HG02885 (cell line): ENCODE results near the gene SMLR1.

ENCODE experiments used
- ATAC-seq: cut with Tn5 transposase; IDR thresholded peaks from one replicate; pipeline ENCODE4 v1.9.1; 2021; ENCODE audit warnings: mild to moderate bottlenecking; ENCODE audit not compliant: unreplicated experiment, poor library complexity

The SMLR1 gene

GRCh38 chr6:130824978-130825694 lies 2.1 kb upstream of the SMLR1 start:
- ATAC-seq: no peak

- ATAC-seq: peak; percentile 39
These were observed 1.3 kb upstream of the SMLR1 start for GRCh38 chr6:130825772-130826441.

- ATAC-seq: no peak
These were observed 562 bp upstream of the SMLR1 start for GRCh38 chr6:130826442-130827246.

GRCh38 chr6:130829333-130829910 lies 2.2 kb downstream of the SMLR1 start:
- no peak for ATAC-seq

- ATAC-seq: no peak
These were observed 4.4 kb downstream of the SMLR1 start for GRCh38 chr6:130831607-130832006.

- no peak for ATAC-seq
These were observed 6.4 kb downstream of the SMLR1 start for GRCh38 chr6:130833569-130833968.

- ATAC-seq: no peak
These were observed 7.5 kb downstream of the SMLR1 start for GRCh38 chr6:130834482-130835251.

- ATAC-seq: no peak
These were observed 8.9 kb downstream of the SMLR1 start for GRCh38 chr6:130836055-130836640.

- ATAC-seq: no peak
These were observed 9.9 kb downstream of the SMLR1 start for GRCh38 chr6:130837067-130837466.

GRCh38 chr6:130838250-130838860 lies 11.1 kb downstream of the SMLR1 start:
- ATAC-seq: no peak

- no peak for ATAC-seq
These were observed 11.7 kb downstream of the SMLR1 start for GRCh38 chr6:130838951-130839350.

GRCh38 chr6:130839379-130839778 lies 12.2 kb downstream of the SMLR1 start:
- ATAC-seq: no peak

GRCh38 chr6:130840050-130840449 lies 12.8 kb downstream of the SMLR1 start:
- ATAC-seq: no peak

GRCh38 chr6:130841128-130841728 lies 14.0 kb downstream of the SMLR1 start:
- ATAC-seq: no peak

GRCh38 chr6:130843575-130844320 lies 16.5 kb downstream of the SMLR1 start:
- peak; percentile 75 for ATAC-seq

- no peak for ATAC-seq
These were observed 19.3 kb downstream of the SMLR1 start for GRCh38 chr6:130846501-130846900.

- ATAC-seq: no peak
These were observed 20.1 kb downstream of the SMLR1 start for GRCh38 chr6:130847001-130847910.
